ENCODE measurements around the gene IL1RAP.

DNA sequence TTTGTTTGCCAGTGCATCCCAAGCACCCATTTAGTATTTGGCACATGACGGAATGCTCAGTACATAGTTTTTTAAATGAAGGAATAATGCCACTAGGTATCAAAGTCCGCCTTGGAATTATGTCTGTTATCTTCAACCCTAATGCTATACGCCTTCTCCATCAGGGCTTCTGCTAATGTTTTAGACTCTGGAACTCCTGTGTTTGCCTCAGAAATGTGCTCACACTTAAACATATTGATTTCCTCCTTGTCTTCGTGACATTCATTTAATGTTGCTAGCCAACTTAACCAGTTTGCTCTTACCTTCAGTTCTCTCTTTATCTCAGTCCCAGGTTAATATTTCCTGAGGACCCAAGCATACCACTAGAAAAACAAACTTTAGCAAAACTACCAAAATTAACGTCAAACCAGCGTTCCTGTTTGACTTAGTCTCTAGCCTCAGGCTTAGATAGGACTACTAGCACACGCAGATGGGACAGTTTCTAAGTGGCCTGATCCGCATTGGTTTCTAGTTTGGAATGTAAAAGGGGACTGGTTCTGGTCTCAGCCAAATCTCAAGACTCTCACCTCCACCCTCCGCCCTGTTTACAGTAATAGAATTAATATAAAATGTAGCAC lies 81.4 kb downstream of the IL1RAP start:
- TF ChIP-seq REST (IDR thresholded peaks at IDR 0.05; ENCODE audit: insufficient replicate concordance, low read depth) (no peak), CTCF (IDR thresholded peaks at IDR 0.05; ENCODE audit: insufficient read depth, low read length) (no peak), POLR2AphosphoS5 (IDR thresholded peaks at IDR 0.05; ENCODE audit: low read depth) (no peak)
